Measurements from ENCODE around the gene SNAI1. TPM values are rescaled to one million over a fixed set of nuclear protein-coding genes. Genes with fewer than 3 reads are reported as not detected.
A peak's percentile ranks its signal among the peaks of the same experiment; 100 is the strongest.
"Not testable (repeated sequence)": the region's sequence is repeated elsewhere in the genome, so short reads cannot be mapped to it uniquely, and the experiment has no call there.

SNAI1 gene
- total and polyA plus RNA-seq, 8 donors: 2.8 to 12.2 (median 8.5) TPM

DNA sequence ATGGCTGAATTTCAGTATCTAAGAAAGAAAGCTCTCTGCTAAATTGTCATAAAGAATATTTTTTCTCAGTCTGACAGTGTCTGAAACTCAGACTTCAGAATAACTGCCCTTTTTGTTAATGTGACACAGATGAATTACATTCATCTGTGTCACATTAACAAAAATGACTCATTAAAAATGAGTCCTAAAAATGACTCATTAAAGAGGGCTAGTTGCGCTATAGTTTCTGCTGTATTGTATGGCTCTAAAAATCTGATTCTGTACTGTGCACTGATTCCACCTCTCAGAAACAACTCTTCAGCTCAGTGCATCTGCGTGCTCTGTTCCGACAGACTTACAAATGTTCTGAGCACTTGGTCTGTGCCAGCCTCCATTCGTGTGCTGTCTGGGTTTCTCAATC, 31.6 kb upstream of the SNAI1 start:
- ATAC-seq (no peak), DNase-seq (no peak)
- no peak overlapping the region for H3K4me3 ChIP-seq
- H3K27me3 ChIP-seq: no peaks in the 10 kb centered on the region
- intact Hi-C loops (cut with DNase I): no loop called here
- peaks cover 0 to 6% of the 10 kb centered on the region in 2 donors for H3K4me1 ChIP-seq
- H3K27ac ChIP-seq: no peak overlapping the region
- TF ChIP-seq, protein P1, sequence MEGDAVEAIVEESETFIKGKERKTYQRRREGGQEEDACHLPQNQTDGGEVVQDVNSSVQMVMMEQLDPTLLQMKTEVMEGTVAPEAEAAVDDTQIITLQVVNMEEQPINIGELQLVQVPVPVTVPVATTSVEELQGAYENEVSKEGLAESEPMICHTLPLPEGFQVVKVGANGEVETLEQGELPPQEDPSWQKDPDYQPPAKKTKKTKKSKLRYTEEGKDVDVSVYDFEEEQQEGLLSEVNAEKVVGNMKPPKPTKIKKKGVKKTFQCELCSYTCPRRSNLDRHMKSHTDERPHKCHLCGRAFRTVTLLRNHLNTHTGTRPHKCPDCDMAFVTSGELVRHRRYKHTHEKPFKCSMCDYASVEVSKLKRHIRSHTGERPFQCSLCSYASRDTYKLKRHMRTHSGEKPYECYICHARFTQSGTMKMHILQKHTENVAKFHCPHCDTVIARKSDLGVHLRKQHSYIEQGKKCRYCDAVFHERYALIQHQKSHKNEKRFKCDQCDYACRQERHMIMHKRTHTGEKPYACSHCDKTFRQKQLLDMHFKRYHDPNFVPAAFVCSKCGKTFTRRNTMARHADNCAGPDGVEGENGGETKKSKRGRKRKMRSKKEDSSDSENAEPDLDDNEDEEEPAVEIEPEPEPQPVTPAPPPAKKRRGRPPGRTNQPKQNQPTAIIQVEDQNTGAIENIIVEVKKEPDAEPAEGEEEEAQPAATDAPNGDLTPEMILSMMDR (IDR thresholded peaks at IDR 0.05): no peak
- no peaks in the 10 kb centered on the region for H3K9me3 ChIP-seq
- H3K36me3 ChIP-seq: peaks cover 5 to 99% of the 10 kb centered on the region in 2 donors

DNA sequence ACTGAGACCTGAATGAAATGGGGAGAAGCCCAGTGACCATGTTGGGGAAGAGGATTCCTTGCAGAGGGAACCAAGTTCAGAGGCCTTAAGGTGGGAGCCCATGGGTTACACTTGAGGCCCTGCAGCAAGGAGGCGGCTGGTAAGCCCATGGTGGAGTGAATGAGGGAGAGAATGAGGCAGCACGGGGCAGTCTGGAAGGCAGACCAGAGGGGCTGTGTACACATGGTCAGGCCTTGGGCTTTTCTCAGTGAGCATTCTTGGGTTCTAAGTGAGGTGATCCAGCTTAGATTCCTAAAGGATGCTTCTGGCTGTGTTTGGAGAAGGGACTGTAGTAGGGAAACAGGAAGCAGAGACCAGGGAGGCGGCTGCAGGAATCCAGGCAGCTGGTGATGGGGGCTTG, 27.6 kb upstream of the SNAI1 start:
- TF ChIP-seq, protein P1 (IDR thresholded peaks at IDR 0.05): no peak
- no peak for ATAC-seq

DNA sequence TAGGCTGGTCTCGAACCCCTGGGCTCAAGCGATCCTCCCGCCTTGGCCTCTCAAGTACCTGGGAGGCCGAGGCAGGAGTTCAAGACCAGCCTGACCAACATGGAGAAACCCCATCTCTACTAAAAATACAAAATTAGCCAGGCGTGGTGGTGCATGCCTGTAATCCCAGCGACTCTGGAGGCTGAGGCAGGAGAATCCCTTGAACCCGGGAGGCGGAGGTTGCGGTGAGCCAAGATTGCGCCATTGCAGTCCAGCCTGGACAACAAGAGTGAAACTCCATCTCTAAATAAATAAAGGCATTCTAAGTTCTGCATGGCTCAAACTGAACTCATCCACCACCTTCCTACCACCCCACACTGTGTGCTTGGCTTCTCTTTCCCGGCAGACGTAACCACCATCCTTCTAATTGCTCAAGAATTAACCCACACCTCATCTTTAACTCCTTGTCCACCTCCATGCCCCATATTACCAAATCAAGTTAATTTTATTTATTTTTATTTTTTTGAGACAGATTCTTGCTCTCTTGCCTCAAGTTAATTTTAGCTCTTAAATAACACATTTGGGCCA, 26.9 kb upstream of the SNAI1 start:
- H3K27ac ChIP-seq; H3K4me1 ChIP-seq; DNase-seq; H3K4me3 ChIP-seq; H3K27me3 ChIP-seq; intact Hi-C loops (cut with DNase I); H3K9me3 ChIP-seq; ATAC-seq: not testable (repeated sequence)
- peaks cover 5 to 93% of the 10 kb centered on the region in 2 donors for H3K36me3 ChIP-seq

More for the DNA sequence above, 27.6 kb upstream of the SNAI1 start:
- Histone ChIP-seq H3K4me3 (no peak overlapping the region), H3K9me3 (no peaks in the 10 kb centered on the region), H3K4me1 (peaks cover 0 to 6% of the 10 kb centered on the region in 2 donors), H3K36me3 (peaks cover 5 to 100% of the 10 kb centered on the region in 2 donors), H3K27me3 (no peaks in the 10 kb centered on the region), H3K27ac (no peak overlapping the region)
- intact Hi-C loops (cut with DNase I): no loop called here
- DNase-seq: no peak

DNA sequence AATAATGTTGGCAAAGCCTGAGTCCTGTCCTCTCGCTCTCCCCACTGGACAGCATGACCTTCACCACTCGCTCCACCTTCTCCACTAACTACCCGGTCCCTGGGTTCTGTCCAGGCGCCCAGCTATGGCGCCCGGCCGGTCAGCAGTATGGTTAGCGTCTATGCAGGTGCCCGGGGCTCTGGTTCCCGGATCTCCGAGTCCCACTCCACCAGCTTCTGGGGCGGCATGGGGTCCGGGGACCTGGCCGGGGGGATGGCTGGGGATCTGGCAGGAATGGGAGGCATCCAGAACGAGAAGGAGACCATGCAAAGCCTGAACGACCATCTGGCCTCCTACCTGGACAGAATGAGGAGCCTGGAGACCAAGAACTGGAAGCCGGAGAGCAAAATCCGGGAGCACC, 26.1 kb upstream of the SNAI1 start:
- TF ChIP-seq, protein P1 (IDR thresholded peaks at IDR 0.05): no peak
- intact Hi-C loops (cut with DNase I): no loop called here
- ATAC-seq (no peak), DNase-seq (peak in 1 of 4 donors; percentile 70)
- Histone ChIP-seq H3K27ac (no peak overlapping the region), H3K36me3 (peaks cover 5 to 85% of the 10 kb centered on the region in 2 donors), H3K4me3 (no peak overlapping the region), H3K9me3 (no peaks in the 10 kb centered on the region), H3K4me1 (no peaks in the 10 kb centered on the region), H3K27me3 (no peaks in the 10 kb centered on the region)

DNA sequence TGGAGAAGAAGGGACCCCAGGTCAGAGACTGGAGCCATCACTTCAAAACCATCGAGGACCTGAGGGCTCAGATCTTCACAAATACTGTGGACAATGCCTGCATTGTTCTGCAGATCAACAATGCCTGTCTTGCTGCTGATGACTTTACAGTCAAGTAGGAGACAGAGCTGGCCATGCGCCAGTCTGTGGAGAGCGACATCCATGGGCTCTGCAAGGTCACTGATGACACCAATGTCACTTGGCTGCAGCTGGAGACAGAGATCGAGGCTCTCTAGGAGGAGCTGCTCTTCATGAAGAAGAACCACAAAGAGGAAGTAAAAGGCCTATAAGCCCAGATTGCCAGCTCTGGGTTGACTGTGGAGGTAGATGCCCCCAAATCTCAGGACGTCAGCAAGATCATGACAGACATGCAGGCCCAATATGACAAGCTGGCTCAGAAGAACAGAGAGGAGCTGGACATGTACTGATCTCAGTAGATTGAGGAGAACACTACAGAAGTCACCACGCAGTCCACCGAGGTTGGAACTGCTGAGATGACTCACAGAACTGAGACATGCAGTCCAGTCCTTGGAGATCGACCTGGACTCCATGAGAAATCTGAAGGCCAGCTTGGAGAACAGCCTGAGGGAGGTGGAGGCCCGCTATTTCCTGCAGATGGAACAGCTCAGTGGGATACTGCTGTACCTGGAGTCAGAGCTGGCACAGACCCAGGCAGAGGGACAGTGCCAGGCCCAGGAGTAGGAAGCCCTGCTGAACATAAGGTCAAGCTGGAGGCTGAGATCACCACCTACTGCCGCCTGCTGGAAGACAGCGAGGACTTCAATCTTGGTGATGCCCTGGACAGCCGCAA, 25.5 kb upstream of the SNAI1 start:
- intact Hi-C loops (cut with DNase I); DNase-seq; ATAC-seq; H3K9me3 ChIP-seq; H3K27me3 ChIP-seq; H3K4me1 ChIP-seq; H3K27ac ChIP-seq; H3K4me3 ChIP-seq: not testable (repeated sequence)
- H3K36me3 ChIP-seq: peaks cover 5 to 79% of the 10 kb centered on the region in 2 donors

DNA sequence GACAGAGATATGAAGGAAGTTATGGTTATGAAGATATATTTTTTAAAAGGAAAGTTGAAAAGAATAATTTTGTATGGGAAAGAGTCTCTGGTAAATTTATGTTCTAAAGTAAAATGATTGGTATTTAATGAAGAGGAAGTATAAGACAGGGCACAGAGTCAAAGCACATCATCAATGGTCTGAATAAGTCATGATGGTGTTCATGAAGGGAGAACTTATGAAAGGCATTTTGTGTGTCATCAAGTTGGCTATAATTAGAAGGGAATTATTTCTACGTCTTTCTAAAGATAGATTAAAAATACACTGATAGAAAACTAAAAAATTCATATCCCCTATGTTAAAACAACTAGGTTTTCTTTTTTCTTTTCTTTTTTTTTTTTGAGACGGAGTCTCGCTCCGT, 21.4 kb upstream of the SNAI1 start:
- Histone ChIP-seq H3K27me3 (no peaks in the 10 kb centered on the region), H3K4me1 (peaks cover 0 to 10% of the 10 kb centered on the region in 2 donors), H3K27ac (no peak overlapping the region), H3K36me3 (peaks cover 0 to 42% of the 10 kb centered on the region in 2 donors), H3K9me3 (no peaks in the 10 kb centered on the region), H3K4me3 (no peak overlapping the region)
- TF ChIP-seq, protein P1 (IDR thresholded peaks at IDR 0.05): no peak
- DNase-seq (no peak), ATAC-seq (no peak)
- intact Hi-C loops (cut with DNase I): no loop called here

Data from left lung (tissue), 10 donors.